AG09309 (cell line): ENCODE measurements around the gene COL23A1.

Experiments
- DNase-seq: peaks from one replicate; pipeline ENCODE4 v3.0.0-alpha.2; 2010; ENCODE audit warnings: low read depth
- H3K4me3 ChIP-seq: 2 replicates; pipeline ENCODE4 v1.5.1; 2011; ENCODE audit warnings: mild to moderate bottlenecking, low read depth, low read length, moderate library complexity; ENCODE audit not compliant: control insufficient read depth
- CTCF ChIP-seq: IDR thresholded peaks from 2 replicates; pipeline ENCODE4 v1.5.1; 2011; ENCODE audit warnings: mild to moderate bottlenecking, low read depth, low read length, inconsistent platforms; ENCODE audit not compliant: insufficient read depth, control insufficient read depth; ENCODE audit errors: missing control alignments

COL23A1 gene

DNA sequence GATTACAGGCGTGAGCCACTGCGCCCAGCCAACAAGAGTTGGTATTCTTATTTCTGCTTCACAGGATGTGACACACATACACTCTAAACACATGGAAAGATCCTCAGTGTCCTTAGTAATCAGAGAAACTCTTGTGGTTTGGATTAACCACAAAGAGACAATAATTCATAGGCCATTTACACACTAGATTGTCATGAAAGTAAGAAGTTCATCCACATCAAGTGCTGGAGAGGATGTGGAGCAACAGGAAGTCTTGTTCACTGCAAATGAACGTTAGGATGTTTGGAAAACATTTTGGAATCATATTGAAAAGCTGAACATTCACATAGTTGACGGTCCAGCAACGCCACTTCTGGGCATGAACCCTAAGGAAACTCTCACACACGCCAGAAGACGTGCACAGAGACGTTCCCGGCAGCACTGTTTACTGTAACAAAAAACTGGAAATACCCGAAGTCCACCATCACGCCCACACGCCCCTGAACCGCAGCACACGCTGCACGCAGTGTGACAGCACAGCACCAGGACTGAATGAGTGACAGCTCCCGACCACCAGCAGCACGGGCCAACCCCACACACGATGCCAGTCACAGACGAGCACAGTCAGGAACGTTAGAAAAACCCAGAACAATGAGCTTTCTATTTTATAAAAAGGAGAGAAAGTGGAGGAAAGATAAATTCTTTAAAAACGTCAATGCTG is 87.6 kb downstream of the COL23A1 start:
- no peak for DNase-seq
- no peak overlapping the region for H3K4me3 ChIP-seq
- TF ChIP-seq CTCF, result no peak

DNA sequence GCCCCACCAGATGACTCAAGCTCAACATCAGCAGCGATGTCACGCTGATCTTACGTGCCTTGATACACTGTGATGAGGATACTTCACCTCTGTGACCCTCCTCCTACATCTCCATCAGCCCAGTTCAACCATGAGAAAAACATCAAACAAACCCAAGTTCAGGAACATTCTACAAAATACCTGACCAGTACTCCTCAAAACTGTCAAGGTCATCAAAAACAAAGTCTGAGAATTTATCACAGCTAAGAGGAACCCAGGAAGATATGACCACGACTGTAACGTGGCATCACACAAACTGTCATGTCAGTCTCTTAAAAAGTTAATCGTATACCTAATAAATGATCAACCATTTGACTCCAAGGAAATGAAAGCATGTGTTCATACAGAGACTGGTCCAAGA is 90.8 kb downstream of the COL23A1 start:
- no peak overlapping the region for H3K4me3 ChIP-seq
- DNase-seq, result no peak
- no peak for TF ChIP-seq CTCF

DNA sequence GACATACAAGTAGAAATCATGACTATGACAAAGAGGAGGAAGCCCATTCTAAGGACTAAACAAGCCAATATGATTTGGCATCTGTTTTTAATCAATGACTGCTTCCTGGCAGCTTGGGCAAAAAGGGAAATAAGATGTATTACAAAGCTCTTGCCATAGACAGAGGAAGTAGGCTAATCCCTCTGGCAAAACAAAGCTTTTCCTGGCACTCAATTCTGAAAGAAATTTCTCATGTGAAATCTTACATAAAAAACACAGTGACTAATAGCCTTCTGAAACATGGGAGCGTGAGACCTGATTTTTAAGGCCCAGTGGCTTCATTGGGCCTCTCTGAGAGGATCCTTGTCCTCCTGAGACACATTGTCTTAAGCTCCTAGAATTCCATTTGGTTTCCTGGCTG is 93.6 kb downstream of the COL23A1 start:
- DNase-seq, result peak; percentile 4

GRCh38 chr5:178496214-178496613 is 94.0 kb downstream of the COL23A1 start:
- no peak for TF ChIP-seq CTCF
- H3K4me3 ChIP-seq, result no peak overlapping the region
- DNase-seq, result no peak

More for the DNA sequence above, 93.6 kb downstream of the COL23A1 start:
- H3K4me3 ChIP-seq, result no peak overlapping the region
- no peak for TF ChIP-seq CTCF

GRCh38 chr5:178495706-178496105 is 94.5 kb downstream of the COL23A1 start:
- TF ChIP-seq CTCF, result no peak
- H3K4me3 ChIP-seq, result no peak overlapping the region
- no peak for DNase-seq

GRCh38 chr5:178492278-178492677 is 97.9 kb downstream of the COL23A1 start:
- TF ChIP-seq CTCF, result no peak
- no peak overlapping the region for H3K4me3 ChIP-seq
- DNase-seq, result no peak
